HFFc6 (cell line): ENCODE results near the gene PTPRM. TPM values are rescaled to one million over a fixed set of nuclear protein-coding genes. Genes with fewer than 3 reads are reported as not detected.
A peak's percentile ranks its signal among the peaks of the same experiment; 100 is the strongest.

Experiments
- DNase-seq: peaks from one replicate; pipeline ENCODE4 v3.0.0-alpha.2; 2018
- H3K27ac Mint-ChIP-seq: 2 replicates; pipeline ENCODE4 v1.8.0; 2020; ENCODE audit warnings: mild to moderate bottlenecking, mixed read lengths
- H3K27me3 Mint-ChIP-seq: 2 replicates; pipeline ENCODE4 v1.8.0; 2021; ENCODE audit warnings: mild to moderate bottlenecking, moderate library complexity, mixed read lengths; ENCODE audit not compliant: insufficient read depth
- H3K36me3 Mint-ChIP-seq: 2 replicates; pipeline ENCODE4 v1.8.0; 2021; ENCODE audit warnings: low read depth, mixed read lengths
- H3K4me1 Mint-ChIP-seq: 2 replicates; pipeline ENCODE4 v1.8.0; 2020; ENCODE audit warnings: low read depth, mixed read lengths
- H3K4me3 Mint-ChIP-seq: 2 replicates; pipeline ENCODE4 v1.8.0; 2020; ENCODE audit warnings: mild to moderate bottlenecking, moderate library complexity, mixed read lengths
- H3K9me3 Mint-ChIP-seq: 2 replicates; pipeline ENCODE4 v1.8.0; 2020; ENCODE audit warnings: mild to moderate bottlenecking, mixed read lengths
- CTCF ChIP-seq: fragments of 200-600 bp; sonication (generic); IDR thresholded peaks from 2 replicates; pipeline ENCODE4 v1.5.0; 2021; ENCODE audit warnings: antibody characterized with exemption, mild to moderate bottlenecking
- total RNA-seq, 6 experiments: library from RNA; stranded (reverse); fragmentation: NEBNext Ultra II Directional; extraction: Animal tissue kit (Norgen Biotek cat#: 25700); gene quantifications; 2 replicates in 1 of 6; 3 replicates in 5 of 6; pipeline ENCODE4 v1.2.3, GENCODE V29; 2021

The PTPRM gene
- total RNA-seq, 6 experiments from 2014 or later = 39.4 to 49.8 (median 43.8) TPM

DNA sequence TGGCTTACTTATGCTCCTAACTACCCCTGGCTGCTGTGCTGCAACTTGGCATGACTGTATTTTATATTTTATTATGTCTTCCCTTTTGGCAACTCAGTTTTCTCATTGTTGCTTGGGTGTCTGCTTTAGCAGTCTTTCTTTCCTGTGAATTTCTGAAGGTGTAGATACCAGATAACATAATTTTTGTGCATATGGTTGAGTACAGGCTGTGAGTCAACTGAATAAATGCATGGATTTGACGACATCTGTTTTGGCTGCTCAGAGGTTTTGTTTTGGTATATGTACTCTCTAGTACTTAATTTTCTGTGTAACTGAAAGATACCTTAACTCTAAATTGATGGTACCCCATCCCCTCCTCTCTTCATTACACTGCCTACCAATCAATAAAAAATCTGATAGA, 303.1 kb downstream of the PTPRM start:
- TF ChIP-seq CTCF = no peak
- H3K27ac Mint-ChIP-seq = no peak overlapping the region
- H3K9me3 Mint-ChIP-seq = no peaks in the 10 kb centered on the region
- H3K4me1 Mint-ChIP-seq = peaks cover 30% of the 10 kb centered on the region
- no peak overlapping the region for H3K4me3 Mint-ChIP-seq
- peaks cover 18% of the 10 kb centered on the region; the same call in 1 of the 2 replicates for H3K36me3 Mint-ChIP-seq
- no peak for DNase-seq
- H3K27me3 Mint-ChIP-seq = no peaks in the 10 kb centered on the region

GRCh38 chr18:7870855-7871254, 303.7 kb downstream of the PTPRM start:
- Mint-ChIP-seq H3K36me3 (peaks cover 15% of the 10 kb centered on the region; the same call in 1 of the 2 replicates), H3K27me3 (no peaks in the 10 kb centered on the region), H3K9me3 (no peaks in the 10 kb centered on the region), H3K4me1 (peaks cover 30% of the 10 kb centered on the region), H3K27ac (no peak overlapping the region), H3K4me3 (no peak overlapping the region)
- TF ChIP-seq CTCF = no peak
- DNase-seq = no peak

DNA sequence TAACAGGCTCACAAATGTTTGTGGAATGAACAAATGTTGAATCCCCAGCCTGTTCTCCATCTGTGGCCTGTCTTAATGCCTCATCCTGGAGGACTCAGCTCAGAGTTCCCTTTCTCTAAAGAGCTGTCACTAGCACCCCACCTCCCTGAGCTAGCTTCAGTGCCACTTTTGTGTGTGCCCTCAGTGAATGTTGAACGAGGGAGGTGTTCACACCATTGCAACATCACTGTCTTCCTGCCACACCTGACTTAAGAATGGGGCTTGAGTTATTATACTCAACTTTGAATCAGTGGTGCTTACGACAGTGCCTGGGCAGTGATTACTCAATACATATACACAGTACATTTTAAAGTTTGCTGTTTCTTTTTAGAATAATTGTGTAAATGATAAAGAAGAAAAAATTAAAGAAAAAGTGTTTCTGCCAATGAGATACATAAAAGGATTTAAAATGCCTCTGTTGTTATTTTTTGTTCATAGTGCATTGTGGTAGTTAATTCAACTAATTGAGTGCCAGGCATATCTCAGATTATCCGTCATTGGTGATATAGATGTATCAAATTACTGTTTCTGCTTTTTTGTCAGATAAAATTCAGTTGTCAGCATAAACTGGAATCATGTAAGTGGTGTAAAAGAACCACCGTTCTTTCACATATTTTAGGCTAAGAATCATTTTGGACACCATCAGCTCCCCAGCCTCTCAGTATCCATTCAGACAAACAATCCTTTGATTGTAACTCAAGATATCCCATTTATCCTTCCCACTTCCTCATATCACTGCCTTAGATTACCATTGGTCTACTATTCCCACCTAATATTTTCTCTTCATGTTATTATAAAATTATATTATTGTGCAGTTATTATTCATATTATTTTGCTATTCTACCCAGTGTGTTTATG, 304.7 kb downstream of the PTPRM start:
- no peak overlapping the region for H3K4me3 Mint-ChIP-seq
- H3K27me3 Mint-ChIP-seq = no peaks in the 10 kb centered on the region
- DNase-seq = no peak
- H3K9me3 Mint-ChIP-seq = no peaks in the 10 kb centered on the region
- H3K36me3 Mint-ChIP-seq = 0 out of 2 replicates have a peak, but pooled peaks cover 6% of the 10 kb centered on the region
- TF ChIP-seq CTCF = no peak
- peak overlapping the region; percentile 25; the same call in 1 of the 2 replicates for H3K27ac Mint-ChIP-seq
- H3K4me1 Mint-ChIP-seq = peaks cover 30% of the 10 kb centered on the region

GRCh38 chr18:7872569-7872968, 305.5 kb downstream of the PTPRM start:
- DNase-seq = peak; percentile 54
- peak overlapping the region; percentile 64 for H3K27ac Mint-ChIP-seq
- H3K4me3 Mint-ChIP-seq = no peak overlapping the region
- no peaks in the 10 kb centered on the region for H3K9me3 Mint-ChIP-seq
- no peaks in the 10 kb centered on the region for H3K27me3 Mint-ChIP-seq
- H3K36me3 Mint-ChIP-seq = 0 out of 2 replicates have a peak, but pooled peaks cover 4% of the 10 kb centered on the region
- peak; percentile 58 for TF ChIP-seq CTCF
- peaks cover 31% of the 10 kb centered on the region for H3K4me1 Mint-ChIP-seq

DNA sequence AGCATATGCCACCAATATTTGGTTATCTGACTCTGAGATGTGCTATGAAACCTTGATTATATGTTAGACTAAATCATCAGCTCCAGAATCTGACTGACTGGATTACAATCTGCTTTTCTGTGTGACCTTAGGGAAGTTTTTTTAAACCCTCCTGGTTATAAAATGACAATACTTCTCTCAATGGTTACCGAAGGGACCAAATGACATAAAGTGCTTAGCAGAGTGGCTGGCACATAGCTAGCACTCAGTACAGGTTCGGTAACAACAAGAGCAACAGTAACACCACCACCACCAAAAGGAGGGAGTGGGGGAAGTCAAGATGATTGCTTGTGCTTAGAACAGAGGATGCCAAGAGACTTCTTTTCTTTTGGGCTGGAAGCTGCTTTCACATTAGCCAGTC, 306.2 kb downstream of the PTPRM start:
- DNase-seq = no peak
- no peaks in the 10 kb centered on the region for H3K27me3 Mint-ChIP-seq
- no peak for TF ChIP-seq CTCF
- no peak overlapping the region for H3K4me3 Mint-ChIP-seq
- no peaks in the 10 kb centered on the region for H3K9me3 Mint-ChIP-seq
- peaks cover 39% of the 10 kb centered on the region for H3K4me1 Mint-ChIP-seq
- 0 out of 2 replicates have a peak, but pooled peaks cover 4% of the 10 kb centered on the region for H3K36me3 Mint-ChIP-seq
- H3K27ac Mint-ChIP-seq = no peak overlapping the region
